C4-2B (cell line): Measurements from ENCODE around the gene LIN28A.

Experiments used
- H3K27ac ChIP-seq: fragments of 450-650 bp; 2 replicates; pipeline ENCODE4 v1.5.1; 2017
- CTCF ChIP-seq: fragments of 450-650 bp; conservative IDR thresholded peaks from 2 replicates; pipeline ENCODE4 v1.5.1; 2017; ENCODE audit warnings: mild to moderate bottlenecking
- ZFX ChIP-seq: fragments of 450-650 bp; IDR thresholded peaks from 2 replicates; pipeline ENCODE4 v1.6.1; 2017

The LIN28A gene

GRCh38 chr1:26410706-26411623, at the start of gene LIN28A:
Gene LIN28A (plus strand): TSS chr1:26410817. CDS start chr1:26410892, 75 bp downstream.
- no peak within 1 kb of the TSS for H3K27ac ChIP-seq
- no peak for TF ChIP-seq CTCF
- no peak for TF ChIP-seq ZFX

- TF ChIP-seq CTCF (no peak), ZFX (no peak)
- H3K27ac ChIP-seq: no peak overlapping the region
These were observed 49.0 kb upstream of the LIN28A start for GRCh38 chr1:26361605-26362122.

GRCh38 chr1:26362331-26362730, 48.3 kb upstream of the LIN28A start:
- TF ChIP-seq ZFX: no peak
- no peak for TF ChIP-seq CTCF
- no peak overlapping the region for H3K27ac ChIP-seq

- no peak overlapping the region for H3K27ac ChIP-seq
- TF ChIP-seq ZFX: no peak
- peak; percentile 88 for TF ChIP-seq CTCF
These were observed 46.8 kb upstream of the LIN28A start for GRCh38 chr1:26363549-26364448.

GRCh38 chr1:26364956-26365355, 45.7 kb upstream of the LIN28A start:
- TF ChIP-seq CTCF: no peak
- TF ChIP-seq ZFX: no peak
- no peak overlapping the region for H3K27ac ChIP-seq

GRCh38 chr1:26367441-26367840, 43.2 kb upstream of the LIN28A start:
- no peak overlapping the region for H3K27ac ChIP-seq
- TF ChIP-seq ZFX (no peak), CTCF (no peak)
